ENCODE results near the gene OTOA.
"Not testable (repeated sequence)": the region's sequence is repeated elsewhere in the genome, so short reads cannot be mapped to it uniquely, and the experiment has no call there.

The OTOA gene

GRCh38 chr16:21731233-21731632, 67.5 kb downstream of the OTOA start:
- H3K36me3 ChIP-seq (ENCODE audit: control insufficient read depth in 2 of 2, insufficient read depth in 1 of 2, low read length in 2 of 2); H3K9me3 ChIP-seq (ENCODE audit: control insufficient read depth, insufficient read depth, low read depth, low read length); POLR2A ChIA-PET; H3K4me3 ChIP-seq (ENCODE audit: low read depth, low read length); H3K4me1 ChIP-seq (ENCODE audit: control insufficient read depth, insufficient read depth, low read length); H3K27ac ChIP-seq (ENCODE audit: extremely low read depth, low read depth, low read length); CTCF ChIA-PET: not testable (repeated sequence)

- H3K9me3 ChIP-seq (ENCODE audit: control insufficient read depth, insufficient read depth, low read depth, low read length); CTCF ChIA-PET; H3K36me3 ChIP-seq (ENCODE audit: control insufficient read depth in 2 of 2, insufficient read depth in 1 of 2, low read length in 2 of 2); POLR2A ChIA-PET; H3K4me1 ChIP-seq (ENCODE audit: control insufficient read depth, insufficient read depth, low read length); H3K27ac ChIP-seq (ENCODE audit: extremely low read depth, low read depth, low read length); H3K4me3 ChIP-seq (ENCODE audit: low read depth, low read length): not testable (repeated sequence)
These were observed 76.9 kb downstream of the OTOA start for GRCh38 chr16:21740637-21741036.

- H3K9me3 ChIP-seq (ENCODE audit: control insufficient read depth, insufficient read depth, low read depth, low read length); H3K4me3 ChIP-seq (ENCODE audit: low read depth, low read length); H3K36me3 ChIP-seq (ENCODE audit: control insufficient read depth in 2 of 2, insufficient read depth in 1 of 2, low read length in 2 of 2); H3K27ac ChIP-seq (ENCODE audit: extremely low read depth, low read depth, low read length); H3K4me1 ChIP-seq (ENCODE audit: control insufficient read depth, insufficient read depth, low read length); CTCF ChIA-PET; POLR2A ChIA-PET: not testable (repeated sequence)
These were observed 92.7 kb downstream of the OTOA start for GRCh38 chr16:21756192-21757079.

- POLR2A ChIA-PET; H3K9me3 ChIP-seq (ENCODE audit: control insufficient read depth, insufficient read depth, low read depth, low read length); CTCF ChIA-PET; H3K4me1 ChIP-seq (ENCODE audit: control insufficient read depth, insufficient read depth, low read length); H3K4me3 ChIP-seq (ENCODE audit: low read depth, low read length); H3K27ac ChIP-seq (ENCODE audit: extremely low read depth, low read depth, low read length); H3K36me3 ChIP-seq (ENCODE audit: control insufficient read depth in 2 of 2, insufficient read depth in 1 of 2, low read length in 2 of 2): not testable (repeated sequence)
These were observed 93.4 kb downstream of the OTOA start for GRCh38 chr16:21757080-21757671.

- TF ChIP-seq ZNF10 (tag by site-specific recombination; IDR thresholded peaks at IDR 0.05): peak; percentile 87
- H3K36me3 ChIP-seq (ENCODE audit: control insufficient read depth in 2 of 2, insufficient read depth in 1 of 2, low read length in 2 of 2); H3K9me3 ChIP-seq (ENCODE audit: control insufficient read depth, insufficient read depth, low read depth, low read length); H3K27ac ChIP-seq (ENCODE audit: extremely low read depth, low read depth, low read length); POLR2A ChIA-PET; H3K4me3 ChIP-seq (ENCODE audit: low read depth, low read length); CTCF ChIA-PET; H3K4me1 ChIP-seq (ENCODE audit: control insufficient read depth, insufficient read depth, low read length): not testable (repeated sequence)
These were observed 104.5 kb downstream of the OTOA start for GRCh38 chr16:21768280-21768679.

- H3K36me3 ChIP-seq (ENCODE audit: control insufficient read depth in 2 of 2, insufficient read depth in 1 of 2, low read length in 2 of 2); H3K4me3 ChIP-seq (ENCODE audit: low read depth, low read length); POLR2A ChIA-PET; H3K27ac ChIP-seq (ENCODE audit: extremely low read depth, low read depth, low read length); H3K4me1 ChIP-seq (ENCODE audit: control insufficient read depth, insufficient read depth, low read length); CTCF ChIA-PET; H3K9me3 ChIP-seq (ENCODE audit: control insufficient read depth, insufficient read depth, low read depth, low read length): not testable (repeated sequence)
These were observed 105.0 kb downstream of the OTOA start for GRCh38 chr16:21768810-21769209.

GRCh38 chr16:21769284-21769683, 105.5 kb downstream of the OTOA start:
- H3K9me3 ChIP-seq (ENCODE audit: control insufficient read depth, insufficient read depth, low read depth, low read length); H3K4me1 ChIP-seq (ENCODE audit: control insufficient read depth, insufficient read depth, low read length); H3K4me3 ChIP-seq (ENCODE audit: low read depth, low read length); CTCF ChIA-PET; H3K36me3 ChIP-seq (ENCODE audit: control insufficient read depth in 2 of 2, insufficient read depth in 1 of 2, low read length in 2 of 2); POLR2A ChIA-PET; H3K27ac ChIP-seq (ENCODE audit: extremely low read depth, low read depth, low read length): not testable (repeated sequence)

GRCh38 chr16:21770584-21770983, 106.8 kb downstream of the OTOA start:
- H3K27ac ChIP-seq (ENCODE audit: extremely low read depth, low read depth, low read length); H3K4me1 ChIP-seq (ENCODE audit: control insufficient read depth, insufficient read depth, low read length); CTCF ChIA-PET; H3K4me3 ChIP-seq (ENCODE audit: low read depth, low read length); H3K36me3 ChIP-seq (ENCODE audit: control insufficient read depth in 2 of 2, insufficient read depth in 1 of 2, low read length in 2 of 2); POLR2A ChIA-PET; H3K9me3 ChIP-seq (ENCODE audit: control insufficient read depth, insufficient read depth, low read depth, low read length): not testable (repeated sequence)

- H3K9me3 ChIP-seq (ENCODE audit: control insufficient read depth, insufficient read depth, low read depth, low read length); H3K27ac ChIP-seq (ENCODE audit: extremely low read depth, low read depth, low read length); H3K4me1 ChIP-seq (ENCODE audit: control insufficient read depth, insufficient read depth, low read length); H3K4me3 ChIP-seq (ENCODE audit: low read depth, low read length); POLR2A ChIA-PET; H3K36me3 ChIP-seq (ENCODE audit: control insufficient read depth in 2 of 2, insufficient read depth in 1 of 2, low read length in 2 of 2): not testable (repeated sequence)
- CTCF ChIA-PET: interaction anchor here (0.7 kb wide), 1 partner anchor 278 kb away, joined by 3 read pairs; no protein-coding TSS in a partner anchor
These were observed 108.9 kb downstream of the OTOA start for GRCh38 chr16:21772547-21773206.

GRCh38 chr16:21773207-21773553, 109.4 kb downstream of the OTOA start:
- H3K36me3 ChIP-seq (ENCODE audit: control insufficient read depth in 2 of 2, insufficient read depth in 1 of 2, low read length in 2 of 2); H3K4me3 ChIP-seq (ENCODE audit: low read depth, low read length); POLR2A ChIA-PET; H3K27ac ChIP-seq (ENCODE audit: extremely low read depth, low read depth, low read length); CTCF ChIA-PET; H3K4me1 ChIP-seq (ENCODE audit: control insufficient read depth, insufficient read depth, low read length); H3K9me3 ChIP-seq (ENCODE audit: control insufficient read depth, insufficient read depth, low read depth, low read length): not testable (repeated sequence)

- H3K4me3 ChIP-seq (ENCODE audit: low read depth, low read length); POLR2A ChIA-PET; H3K27ac ChIP-seq (ENCODE audit: extremely low read depth, low read depth, low read length); H3K9me3 ChIP-seq (ENCODE audit: control insufficient read depth, insufficient read depth, low read depth, low read length); H3K36me3 ChIP-seq (ENCODE audit: control insufficient read depth in 2 of 2, insufficient read depth in 1 of 2, low read length in 2 of 2); H3K4me1 ChIP-seq (ENCODE audit: control insufficient read depth, insufficient read depth, low read length); CTCF ChIA-PET: not testable (repeated sequence)
These were observed 116.8 kb downstream of the OTOA start for GRCh38 chr16:21780525-21780924.
